ENCODE measurements around the gene HTRA1.

HTRA1 gene

GRCh38 chr10:122500194-122500593 lies 38.8 kb downstream of the HTRA1 start:
- Mint-ChIP-seq H3K27me3 (ENCODE audit: low read depth) (peaks cover 13% of the 10 kb centered on the region), H3K4me3 (no peak overlapping the region), H3K36me3 (ENCODE audit: low read depth) (no peaks in the 10 kb centered on the region), H3K27ac (no peak overlapping the region), H3K4me1 (ENCODE audit: low read depth) (peaks cover 6% of the 10 kb centered on the region), H3K9me3 (no peaks in the 10 kb centered on the region)
- no peak for DNase-seq (ENCODE audit: low spot score)

GRCh38 chr10:122500726-122501125 lies 39.4 kb downstream of the HTRA1 start:
- Mint-ChIP-seq H3K36me3 (ENCODE audit: low read depth) (no peaks in the 10 kb centered on the region), H3K4me1 (ENCODE audit: low read depth) (peaks cover 6% of the 10 kb centered on the region), H3K27ac (no peak overlapping the region), H3K9me3 (no peaks in the 10 kb centered on the region), H3K4me3 (no peak overlapping the region), H3K27me3 (ENCODE audit: low read depth) (peaks cover 13% of the 10 kb centered on the region)
- no peak for DNase-seq (ENCODE audit: low spot score)

GRCh38 chr10:122503012-122503411 lies 41.7 kb downstream of the HTRA1 start:
- no peaks in the 10 kb centered on the region for H3K9me3 Mint-ChIP-seq

GRCh38 chr10:122503886-122504609 lies 42.7 kb downstream of the HTRA1 start:
- H3K4me3 Mint-ChIP-seq = no peak overlapping the region
- no peaks in the 10 kb centered on the region for H3K4me1 Mint-ChIP-seq (ENCODE audit: low read depth)
- no peaks in the 10 kb centered on the region for H3K9me3 Mint-ChIP-seq
- H3K36me3 Mint-ChIP-seq (ENCODE audit: low read depth) = no peaks in the 10 kb centered on the region
- H3K27me3 Mint-ChIP-seq (ENCODE audit: low read depth) = no peaks in the 10 kb centered on the region
- no peak overlapping the region for H3K27ac Mint-ChIP-seq
- no peak for DNase-seq (ENCODE audit: low spot score)

More at GRCh38 chr10:122503012-122503411, 41.7 kb downstream of the HTRA1 start:
- no peak overlapping the region for H3K4me3 Mint-ChIP-seq
- H3K27me3 Mint-ChIP-seq (ENCODE audit: low read depth) = peaks cover 6% of the 10 kb centered on the region
- no peaks in the 10 kb centered on the region for H3K4me1 Mint-ChIP-seq (ENCODE audit: low read depth)
- no peak overlapping the region for H3K27ac Mint-ChIP-seq
- no peaks in the 10 kb centered on the region for H3K36me3 Mint-ChIP-seq (ENCODE audit: low read depth)
- DNase-seq (ENCODE audit: low spot score) = no peak

DNA sequence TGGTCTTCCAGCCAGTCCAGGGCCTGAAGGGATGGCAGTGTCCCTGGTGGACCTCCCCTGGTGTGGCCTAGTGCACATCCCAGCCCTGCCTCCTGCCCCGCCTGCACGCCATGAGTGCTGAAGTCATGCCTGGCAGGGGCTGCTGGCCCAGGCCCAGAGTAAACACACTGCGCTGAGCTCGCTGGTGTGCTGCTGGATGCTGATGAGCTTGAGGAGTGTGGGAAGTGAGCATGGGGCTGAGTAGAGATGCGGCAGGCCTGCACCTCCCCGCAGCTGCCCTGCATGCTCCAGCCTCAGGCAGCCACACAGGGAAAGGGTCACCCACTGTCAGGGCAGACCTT lies 43.2 kb downstream of the HTRA1 start:
- Mint-ChIP-seq H3K27ac (no peak overlapping the region), H3K4me1 (ENCODE audit: low read depth) (no peaks in the 10 kb centered on the region), H3K36me3 (ENCODE audit: low read depth) (no peaks in the 10 kb centered on the region), H3K9me3 (no peaks in the 10 kb centered on the region), H3K27me3 (ENCODE audit: low read depth) (no peaks in the 10 kb centered on the region), H3K4me3 (no peak overlapping the region)
- no peak for DNase-seq (ENCODE audit: low spot score)

GRCh38 chr10:122505011-122505410 lies 43.7 kb downstream of the HTRA1 start:
- H3K27me3 Mint-ChIP-seq (ENCODE audit: low read depth) = no peaks in the 10 kb centered on the region
- no peak for DNase-seq (ENCODE audit: low spot score)
- no peaks in the 10 kb centered on the region for H3K9me3 Mint-ChIP-seq
- no peaks in the 10 kb centered on the region for H3K36me3 Mint-ChIP-seq (ENCODE audit: low read depth)
- no peak overlapping the region for H3K27ac Mint-ChIP-seq
- no peak overlapping the region for H3K4me3 Mint-ChIP-seq
- no peaks in the 10 kb centered on the region for H3K4me1 Mint-ChIP-seq (ENCODE audit: low read depth)

GRCh38 chr10:122505885-122506645 lies 44.7 kb downstream of the HTRA1 start:
- DNase-seq (ENCODE audit: low spot score) = no peak
- Mint-ChIP-seq H3K4me1 (ENCODE audit: low read depth) (no peaks in the 10 kb centered on the region), H3K9me3 (no peaks in the 10 kb centered on the region), H3K27ac (no peak overlapping the region), H3K4me3 (no peak overlapping the region), H3K36me3 (ENCODE audit: low read depth) (no peaks in the 10 kb centered on the region), H3K27me3 (ENCODE audit: low read depth) (no peaks in the 10 kb centered on the region)

GRCh38 chr10:122507616-122508015 lies 46.3 kb downstream of the HTRA1 start:
- Mint-ChIP-seq H3K4me3 (no peak overlapping the region), H3K27me3 (ENCODE audit: low read depth) (no peaks in the 10 kb centered on the region), H3K4me1 (ENCODE audit: low read depth) (peaks cover under 1% of the 10 kb centered on the region), H3K9me3 (no peaks in the 10 kb centered on the region), H3K36me3 (ENCODE audit: low read depth) (no peaks in the 10 kb centered on the region), H3K27ac (no peak overlapping the region)
- no peak for DNase-seq (ENCODE audit: low spot score)

DNA sequence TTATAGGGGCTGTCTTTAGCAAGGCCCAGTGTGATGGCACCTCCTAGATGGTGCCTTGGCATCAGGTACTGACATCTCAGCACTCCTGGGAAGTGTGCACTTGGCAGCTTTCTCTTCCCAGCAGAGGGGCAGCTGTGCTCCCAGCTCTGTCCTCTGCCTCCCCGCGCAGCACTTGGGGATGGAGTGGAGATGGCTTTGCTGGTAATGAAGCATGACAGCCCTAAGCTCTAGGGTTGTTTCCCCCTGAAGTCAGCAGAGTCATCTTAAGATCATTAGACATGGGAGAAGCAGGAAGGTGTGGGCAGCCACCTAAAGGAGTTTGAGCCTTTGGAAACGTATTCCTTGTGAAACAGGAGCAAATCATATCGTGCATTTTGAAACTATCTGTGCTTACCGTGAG lies 46.7 kb downstream of the HTRA1 start:
- no peaks in the 10 kb centered on the region for H3K36me3 Mint-ChIP-seq (ENCODE audit: low read depth)
- H3K27me3 Mint-ChIP-seq (ENCODE audit: low read depth) = no peaks in the 10 kb centered on the region
- no peak for DNase-seq (ENCODE audit: low spot score)
- H3K27ac Mint-ChIP-seq = no peak overlapping the region
- H3K4me1 Mint-ChIP-seq (ENCODE audit: low read depth) = peaks cover 4% of the 10 kb centered on the region
- H3K4me3 Mint-ChIP-seq = no peak overlapping the region
- no peaks in the 10 kb centered on the region for H3K9me3 Mint-ChIP-seq

- no peak overlapping the region for H3K27ac Mint-ChIP-seq
- DNase-seq (ENCODE audit: low spot score) = no peak
- no peaks in the 10 kb centered on the region for H3K9me3 Mint-ChIP-seq
- H3K27me3 Mint-ChIP-seq (ENCODE audit: low read depth) = no peaks in the 10 kb centered on the region
- H3K4me3 Mint-ChIP-seq = no peak overlapping the region
- peaks cover 5% of the 10 kb centered on the region for H3K4me1 Mint-ChIP-seq (ENCODE audit: low read depth)
- H3K36me3 Mint-ChIP-seq (ENCODE audit: low read depth) = no peaks in the 10 kb centered on the region
These were observed 48.0 kb downstream of the HTRA1 start for GRCh38 chr10:122509323-122509722.

DNA sequence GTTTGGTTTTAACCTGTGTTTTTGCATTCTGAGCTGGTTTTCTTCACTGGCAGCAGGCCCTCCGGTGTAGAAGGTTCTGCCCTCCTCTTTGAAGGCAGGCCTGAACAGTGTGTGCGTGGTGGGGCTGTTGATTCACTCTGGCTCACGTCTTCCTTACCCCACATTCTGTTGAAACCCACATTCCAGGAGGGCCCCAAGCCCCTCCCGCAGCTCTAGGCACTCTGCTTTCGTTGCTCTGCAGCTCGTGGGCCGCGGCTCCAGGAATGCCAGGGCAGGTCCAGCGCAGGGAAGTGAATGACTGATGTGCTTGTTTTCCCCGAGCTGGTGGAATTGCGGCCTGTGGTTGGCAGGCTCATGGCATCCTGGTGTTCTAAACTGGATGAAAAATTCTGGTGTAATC lies 49.0 kb downstream of the HTRA1 start:
- Mint-ChIP-seq H3K27me3 (ENCODE audit: low read depth) (no peaks in the 10 kb centered on the region), H3K4me1 (ENCODE audit: low read depth) (peaks cover 9% of the 10 kb centered on the region), H3K4me3 (no peak overlapping the region), H3K9me3 (no peaks in the 10 kb centered on the region), H3K27ac (no peak overlapping the region), H3K36me3 (ENCODE audit: low read depth) (no peaks in the 10 kb centered on the region)
- no peak for DNase-seq (ENCODE audit: low spot score)

GRCh38 chr10:122510736-122511135 lies 49.4 kb downstream of the HTRA1 start:
- H3K27ac Mint-ChIP-seq = no peak overlapping the region
- H3K27me3 Mint-ChIP-seq (ENCODE audit: low read depth) = no peaks in the 10 kb centered on the region
- peaks cover 13% of the 10 kb centered on the region for H3K4me1 Mint-ChIP-seq (ENCODE audit: low read depth)
- no peaks in the 10 kb centered on the region for H3K9me3 Mint-ChIP-seq
- no peaks in the 10 kb centered on the region for H3K36me3 Mint-ChIP-seq (ENCODE audit: low read depth)
- H3K4me3 Mint-ChIP-seq = no peak overlapping the region
- DNase-seq (ENCODE audit: low spot score) = no peak

DNA sequence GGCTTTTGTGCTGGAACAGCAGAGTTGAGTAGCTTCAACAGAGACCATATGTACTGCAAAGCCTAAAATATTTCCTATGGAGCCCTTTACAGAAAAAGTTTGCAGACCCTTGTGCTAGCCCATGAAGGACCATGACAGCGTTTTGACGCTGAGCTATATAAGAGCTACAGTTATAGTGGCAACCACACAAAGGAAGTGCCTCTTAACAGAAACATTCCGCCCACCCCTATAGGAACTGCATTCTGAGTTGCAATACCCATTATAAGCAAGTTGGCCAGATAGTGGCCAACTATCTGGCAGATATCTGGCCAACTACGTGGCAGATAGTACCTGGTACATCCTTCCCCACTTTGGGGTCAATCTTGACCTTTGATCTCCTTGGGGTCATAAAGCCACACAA lies 51.7 kb downstream of the HTRA1 start:
- Mint-ChIP-seq H3K4me3 (no peak overlapping the region), H3K4me1 (ENCODE audit: low read depth) (peaks cover 24% of the 10 kb centered on the region), H3K27me3 (ENCODE audit: low read depth) (peaks cover 3% of the 10 kb centered on the region), H3K27ac (no peak overlapping the region), H3K9me3 (no peaks in the 10 kb centered on the region), H3K36me3 (ENCODE audit: low read depth) (no peaks in the 10 kb centered on the region)
- no peak for DNase-seq (ENCODE audit: low spot score)

DNA sequence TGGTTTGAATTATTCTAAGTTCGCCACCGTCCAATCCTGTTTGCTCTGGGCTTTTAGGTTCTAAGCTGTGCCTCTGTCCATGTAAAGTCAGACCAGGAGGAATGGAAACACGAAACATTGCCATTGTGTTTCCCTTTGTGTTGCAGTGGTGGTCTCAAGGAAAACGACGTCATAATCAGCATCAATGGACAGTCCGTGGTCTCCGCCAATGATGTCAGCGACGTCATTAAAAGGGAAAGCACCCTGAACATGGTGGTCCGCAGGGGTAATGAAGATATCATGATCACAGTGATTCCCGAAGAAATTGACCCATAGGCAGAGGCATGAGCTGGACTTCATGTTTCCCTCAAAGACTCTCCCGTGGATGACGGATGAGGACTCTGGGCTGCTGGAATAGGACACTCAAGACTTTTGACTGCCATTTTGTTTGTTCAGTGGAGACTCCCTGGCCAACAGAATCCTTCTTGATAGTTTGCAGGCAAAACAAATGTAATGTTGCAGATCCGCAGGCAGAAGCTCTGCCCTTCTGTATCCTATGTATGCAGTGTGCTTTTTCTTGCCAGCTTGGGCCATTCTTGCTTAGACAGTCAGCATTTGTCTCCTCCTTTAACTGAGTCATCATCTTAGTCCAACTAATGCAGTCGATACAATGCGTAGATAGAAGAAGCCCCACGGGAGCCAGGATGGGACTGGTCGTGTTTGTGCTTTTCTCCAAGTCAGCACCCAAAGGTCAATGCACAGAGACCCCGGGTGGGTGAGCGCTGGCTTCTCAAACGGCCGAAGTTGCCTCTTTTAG lies 52.9 kb downstream of the HTRA1 start:
- H3K4me3 Mint-ChIP-seq = no peak overlapping the region
- H3K4me1 Mint-ChIP-seq (ENCODE audit: low read depth) = peaks cover 24% of the 10 kb centered on the region
- no peaks in the 10 kb centered on the region for H3K9me3 Mint-ChIP-seq

More for the DNA sequence above, 52.9 kb downstream of the HTRA1 start:
- H3K36me3 Mint-ChIP-seq (ENCODE audit: low read depth) = no peaks in the 10 kb centered on the region
- H3K27ac Mint-ChIP-seq = no peak overlapping the region
- H3K27me3 Mint-ChIP-seq (ENCODE audit: low read depth) = peaks cover 5% of the 10 kb centered on the region
- no peak for DNase-seq (ENCODE audit: low spot score)

All from T-helper 2 cell treated with Interferon-gamma antibody and Interleukin-4, amounts not matched to agents 5 μg/mL and 100 μg/mL, for 36 hours (primary cell).